Karpas-422 (cell line): Measurements from ENCODE around the gene PARD3B. TPM values are rescaled to one million over a fixed set of nuclear protein-coding genes. Genes with fewer than 3 reads are reported as not detected.
A peak's percentile ranks its signal among the peaks of the same experiment; 100 is the strongest.

ENCODE experiments used
- DNase-seq: peaks from one replicate; pipeline ENCODE4 v3.0.0-alpha.2; 2015
- H2AFZ ChIP-seq: fragments of 200-600 bp; sonication (generic); 2 replicates; pipeline ENCODE4 v1.6.1; 2014; ENCODE audit warnings: antibody characterized with exemption, low read length, mixed read lengths
- H3K27ac ChIP-seq: fragments of 200-600 bp; sonication (generic); 2 replicates; pipeline ENCODE4 v1.5.1; 2014; ENCODE audit warnings: mild to moderate bottlenecking, low read length, moderate library complexity
- H3K27me3 ChIP-seq: fragments of 200-600 bp; sonication (generic); 2 replicates; pipeline ENCODE4 v1.6.1; 2014; ENCODE audit warnings: low read length, mixed read lengths
- H3K36me3 ChIP-seq: fragments of 200-600 bp; sonication (generic); 2 replicates; pipeline ENCODE4 v1.6.1; 2014; ENCODE audit warnings: low read length, mixed read lengths; ENCODE audit not compliant: insufficient read depth
- H3K4me1 ChIP-seq: fragments of 200-600 bp; sonication (generic); 2 replicates; pipeline ENCODE4 v1.6.1; 2014; ENCODE audit warnings: mild to moderate bottlenecking, low read length, mixed read lengths
- H3K4me2 ChIP-seq: fragments of 200-600 bp; sonication (generic); 2 replicates; pipeline ENCODE4 v1.6.1; 2014; ENCODE audit warnings: low read length, low read depth, mild to moderate bottlenecking; ENCODE audit not compliant: poor library complexity, severe bottlenecking
- H3K4me3 ChIP-seq: fragments of 200-600 bp; sonication (generic); 2 replicates; pipeline ENCODE4 v1.5.1; 2014; ENCODE audit warnings: mild to moderate bottlenecking, antibody characterized with exemption, low read length, mixed read lengths
- H3K79me2 ChIP-seq: fragments of 200-600 bp; sonication (generic); 2 replicates; pipeline ENCODE4 v1.6.1; 2014; ENCODE audit warnings: mild to moderate bottlenecking, low read length, mixed read lengths
- H3K9ac ChIP-seq: fragments of 200-600 bp; sonication (generic); 2 replicates; pipeline ENCODE4 v1.6.0; 2014; ENCODE audit warnings: low read length
- H3K9me2 ChIP-seq: fragments of 200-600 bp; sonication (generic), shearing (Covaris generic); replicated peaks from 2 replicates; pipeline ENCODE4 v1.6.0; 2014; ENCODE audit warnings: mild to moderate bottlenecking, low read length, moderate library complexity; ENCODE audit not compliant: insufficient read depth
- H3K9me3 ChIP-seq: fragments of 300-700, 200-600 bp; sonication (generic); 2 replicates; pipeline ENCODE4 v1.6.1; 2014; ENCODE audit warnings: low read length, mixed read lengths
- H4K20me1 ChIP-seq: fragments of 200-600 bp; sonication (generic); 2 replicates; pipeline ENCODE4 v1.6.1; 2014; ENCODE audit warnings: mild to moderate bottlenecking, antibody characterized with exemption, low read length, low read depth; ENCODE audit not compliant: insufficient read depth
- total RNA-seq: library from RNA; depleted of rRNA; stranded (reverse); fragments of >200 nt; shearing (Covaris generic); gene quantifications from 2 replicates; pipeline ENCODE4 v1.2.3, GENCODE V29; 2014; ENCODE audit warnings: low replicate concordance

PARD3B gene
- total RNA-seq, 1 experiment from 2014 or later, result not detected

DNA sequence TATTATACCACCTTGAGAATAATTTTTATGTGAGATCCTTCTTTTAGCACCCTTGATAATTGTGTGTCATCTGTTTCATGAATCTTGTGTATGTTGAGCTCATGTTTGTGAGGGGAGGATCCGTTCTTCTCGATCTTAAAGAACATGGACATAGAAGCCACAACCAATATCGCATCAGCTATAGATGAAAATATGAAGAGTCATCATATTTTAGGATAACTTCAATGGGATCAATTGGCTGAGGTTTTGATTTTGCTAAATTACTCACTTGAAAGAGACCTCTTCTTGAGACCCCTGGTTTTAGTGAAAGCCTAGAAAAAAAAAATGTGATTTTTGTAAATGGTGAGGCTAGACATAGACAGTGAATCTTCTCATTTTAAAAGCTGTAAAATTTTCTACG is 751.7 kb downstream of the PARD3B start:
- Histone ChIP-seq H4K20me1 (no peaks in the 10 kb centered on the region), H3K4me1 (no peaks in the 10 kb centered on the region), H3K9ac (no peak overlapping the region), H3K36me3 (no peaks in the 10 kb centered on the region), H3K4me3 (no peak overlapping the region), H3K27me3 (no peaks in the 10 kb centered on the region; the same call in 1 of the 2 replicates), H2AFZ (no peak overlapping the region), H3K79me2 (no peaks in the 10 kb centered on the region), H3K27ac (no peak overlapping the region), H3K9me3 (no peaks in the 10 kb centered on the region), H3K4me2 (no peak overlapping the region), H3K9me2 (no peaks in the 10 kb centered on the region)
- DNase-seq, result no peak

- Histone ChIP-seq H3K79me2 (no peaks in the 10 kb centered on the region), H3K9me3 (no peaks in the 10 kb centered on the region), H3K27ac (no peak overlapping the region), H3K4me3 (no peak overlapping the region), H3K4me1 (no peaks in the 10 kb centered on the region), H3K36me3 (no peaks in the 10 kb centered on the region), H3K4me2 (no peak overlapping the region), H3K9me2 (no peaks in the 10 kb centered on the region), H2AFZ (no peak overlapping the region), H4K20me1 (no peaks in the 10 kb centered on the region), H3K9ac (no peak overlapping the region), H3K27me3 (no peaks in the 10 kb centered on the region; the same call in 1 of the 2 replicates)
- DNase-seq, result no peak
Measured at GRCh38 chr2:205297368-205297767, 752.1 kb downstream of the PARD3B start.

- no peaks in the 10 kb centered on the region for H3K27me3 ChIP-seq
- H3K9me2 ChIP-seq, result no peaks in the 10 kb centered on the region
- H2AFZ ChIP-seq, result no peak overlapping the region
- H3K27ac ChIP-seq, result no peak overlapping the region
- DNase-seq, result no peak
- no peaks in the 10 kb centered on the region for H3K79me2 ChIP-seq
- no peaks in the 10 kb centered on the region for H4K20me1 ChIP-seq
- H3K9me3 ChIP-seq, result no peaks in the 10 kb centered on the region
- H3K4me3 ChIP-seq, result no peak overlapping the region
- H3K4me2 ChIP-seq, result no peak overlapping the region
- no peaks in the 10 kb centered on the region for H3K36me3 ChIP-seq
- no peaks in the 10 kb centered on the region for H3K4me1 ChIP-seq
- H3K9ac ChIP-seq, result no peak overlapping the region
Measured at GRCh38 chr2:205297846-205298245, 752.6 kb downstream of the PARD3B start.

DNA sequence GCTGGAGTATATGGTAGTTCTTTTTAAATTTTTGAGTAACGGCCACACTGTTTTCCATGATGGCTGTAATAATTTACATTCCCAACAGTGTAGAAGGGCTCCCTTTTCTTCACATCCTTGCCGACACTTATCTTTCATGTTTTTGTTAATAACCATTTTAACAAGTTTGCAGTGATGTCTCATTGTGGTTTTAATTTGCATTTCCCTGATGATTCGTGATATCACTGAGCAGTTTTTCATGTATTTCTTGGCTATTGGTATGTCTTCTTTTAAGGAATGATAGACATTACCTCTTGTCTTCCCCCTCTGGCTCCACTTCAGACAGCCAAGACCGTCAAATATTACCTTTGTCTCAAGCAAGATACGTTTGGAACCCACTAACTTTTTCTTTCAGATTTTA is 765.9 kb downstream of the PARD3B start:
- H3K4me3 ChIP-seq, result no peak overlapping the region
- H3K36me3 ChIP-seq, result no peaks in the 10 kb centered on the region
- H3K9me2 ChIP-seq, result no peaks in the 10 kb centered on the region
- no peak overlapping the region for H2AFZ ChIP-seq
- H3K27me3 ChIP-seq, result no peaks in the 10 kb centered on the region
- no peaks in the 10 kb centered on the region for H3K4me1 ChIP-seq
- H4K20me1 ChIP-seq, result no peaks in the 10 kb centered on the region
- no peak overlapping the region for H3K27ac ChIP-seq
- no peak overlapping the region for H3K9ac ChIP-seq
- no peak overlapping the region for H3K4me2 ChIP-seq
- no peaks in the 10 kb centered on the region for H3K9me3 ChIP-seq
- H3K79me2 ChIP-seq, result no peaks in the 10 kb centered on the region
- no peak for DNase-seq

DNA sequence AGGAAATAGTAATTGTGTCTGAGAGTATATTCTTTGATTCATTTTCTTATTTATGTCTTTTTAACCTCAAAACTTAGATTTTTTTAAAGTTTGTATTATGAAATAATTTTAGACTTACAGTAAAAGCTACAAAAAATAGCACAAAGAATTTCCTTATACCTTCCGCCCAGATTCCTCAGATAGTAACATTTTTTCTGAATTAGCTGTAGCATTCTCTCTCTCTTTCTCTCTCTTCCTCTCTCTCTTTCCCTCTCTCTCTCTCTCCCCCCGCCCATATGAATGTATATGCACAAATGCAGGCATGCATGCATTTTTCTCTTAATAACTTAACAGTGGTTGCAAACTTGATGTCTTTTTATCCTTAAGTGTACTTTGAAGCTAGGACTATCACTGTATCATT is 776.0 kb downstream of the PARD3B start:
- DNase-seq, result no peak
- Histone ChIP-seq H3K4me3 (no peak overlapping the region), H3K9me3 (peaks cover 6% of the 10 kb centered on the region)

DNA sequence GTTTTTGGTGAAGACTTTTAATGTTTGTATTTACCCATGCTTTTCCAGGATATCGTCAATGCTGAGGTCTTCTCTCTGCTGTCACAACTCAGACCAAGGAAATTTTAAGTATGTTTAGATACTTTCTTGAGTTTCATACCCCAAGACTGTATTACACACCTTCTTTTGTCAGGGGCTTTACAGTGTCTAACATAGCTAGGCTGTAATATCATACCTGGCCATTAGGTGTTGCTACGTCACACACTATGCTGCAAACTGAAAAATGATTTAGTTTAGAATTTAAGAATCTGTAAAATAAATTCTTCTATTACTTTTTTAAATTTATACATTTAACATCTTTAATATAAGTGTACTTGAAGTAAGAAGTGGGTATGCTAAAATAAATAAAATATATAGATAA is 778.7 kb downstream of the PARD3B start:
- Histone ChIP-seq H3K4me2 (no peak overlapping the region), H3K9me2 (no peaks in the 10 kb centered on the region), H3K9me3 (peaks cover 6% of the 10 kb centered on the region), H3K79me2 (no peaks in the 10 kb centered on the region), H3K27me3 (peaks cover 4% of the 10 kb centered on the region), H3K9ac (no peak overlapping the region), H3K36me3 (no peaks in the 10 kb centered on the region), H3K27ac (no peak overlapping the region), H3K4me3 (no peak overlapping the region), H2AFZ (no peak overlapping the region), H3K4me1 (peaks cover 10% of the 10 kb centered on the region), H4K20me1 (no peaks in the 10 kb centered on the region)
- DNase-seq, result peak; percentile 59

More for the DNA sequence above, 776.0 kb downstream of the PARD3B start:
- Histone ChIP-seq H3K79me2 (no peaks in the 10 kb centered on the region), H3K27ac (no peak overlapping the region), H4K20me1 (no peaks in the 10 kb centered on the region), H2AFZ (no peak overlapping the region), H3K9me2 (no peaks in the 10 kb centered on the region), H3K27me3 (peaks cover 4% of the 10 kb centered on the region), H3K9ac (no peak overlapping the region), H3K4me1 (peaks cover 10% of the 10 kb centered on the region), H3K36me3 (no peaks in the 10 kb centered on the region), H3K4me2 (no peak overlapping the region)

- no peak overlapping the region for H3K27ac ChIP-seq
- no peaks in the 10 kb centered on the region for H3K9me2 ChIP-seq
- no peaks in the 10 kb centered on the region for H3K36me3 ChIP-seq
- no peaks in the 10 kb centered on the region for H3K79me2 ChIP-seq
- H3K4me1 ChIP-seq, result peaks cover 10% of the 10 kb centered on the region
- H3K9ac ChIP-seq, result no peak overlapping the region
- no peak overlapping the region for H2AFZ ChIP-seq
- H3K9me3 ChIP-seq, result peaks cover 6% of the 10 kb centered on the region
- DNase-seq, result peak; percentile 44
- peaks cover 4% of the 10 kb centered on the region for H3K27me3 ChIP-seq
- H3K4me2 ChIP-seq, result no peak overlapping the region
- no peaks in the 10 kb centered on the region for H4K20me1 ChIP-seq
- H3K4me3 ChIP-seq, result no peak overlapping the region
Measured at GRCh38 chr2:205324355-205324754, 779.1 kb downstream of the PARD3B start.

DNA sequence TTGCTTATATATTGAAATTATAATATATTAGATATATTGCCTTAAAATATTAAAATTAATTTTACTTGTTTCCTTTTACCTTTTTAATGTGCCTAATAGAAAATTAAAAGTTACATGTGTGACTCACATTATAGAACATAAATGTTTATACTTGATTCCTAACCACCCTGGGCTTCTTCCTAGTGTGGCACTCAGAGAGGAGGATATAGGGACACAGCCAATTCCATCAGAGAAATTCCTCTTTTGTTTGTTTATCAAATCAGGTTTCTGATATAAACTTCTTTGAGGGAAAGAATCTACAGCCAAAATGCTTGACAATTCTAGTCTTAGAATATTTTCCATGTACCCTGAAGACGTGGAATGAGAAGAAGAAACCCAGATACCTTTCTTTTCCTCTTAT is 788.1 kb downstream of the PARD3B start:
- DNase-seq, result no peak
- Histone ChIP-seq H3K9me3 (no peaks in the 10 kb centered on the region), H3K27me3 (no peaks in the 10 kb centered on the region), H3K4me2 (no peak overlapping the region), H4K20me1 (no peaks in the 10 kb centered on the region), H3K9me2 (no peaks in the 10 kb centered on the region), H2AFZ (no peak overlapping the region), H3K79me2 (no peaks in the 10 kb centered on the region), H3K4me1 (no peaks in the 10 kb centered on the region), H3K4me3 (no peak overlapping the region), H3K27ac (no peak overlapping the region), H3K9ac (no peak overlapping the region), H3K36me3 (no peaks in the 10 kb centered on the region)

DNA sequence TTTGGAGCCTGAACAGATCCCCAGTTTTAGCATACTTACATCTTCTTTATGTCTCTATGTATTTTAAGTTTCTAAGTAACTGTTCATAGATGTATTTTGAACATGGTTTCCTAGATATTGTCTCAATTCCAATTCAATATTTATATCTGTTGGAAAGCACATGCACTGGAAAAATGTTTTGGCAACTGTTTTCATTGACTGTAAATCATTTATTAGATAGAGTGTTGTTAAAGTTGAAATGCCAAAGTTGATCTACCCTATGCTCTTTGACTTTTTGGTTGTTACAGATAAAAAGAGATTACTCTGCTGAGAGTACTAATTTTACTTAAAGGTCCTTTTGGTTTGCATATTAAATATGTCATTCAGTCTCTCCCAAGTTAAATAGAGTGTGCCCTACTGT is 792.0 kb downstream of the PARD3B start:
- Histone ChIP-seq H3K27ac (no peak overlapping the region), H3K4me1 (no peaks in the 10 kb centered on the region), H3K9me3 (no peaks in the 10 kb centered on the region), H3K4me2 (no peak overlapping the region), H3K4me3 (no peak overlapping the region), H2AFZ (no peak overlapping the region), H3K9ac (no peak overlapping the region), H3K27me3 (no peaks in the 10 kb centered on the region), H4K20me1 (no peaks in the 10 kb centered on the region), H3K36me3 (no peaks in the 10 kb centered on the region), H3K9me2 (no peaks in the 10 kb centered on the region), H3K79me2 (no peaks in the 10 kb centered on the region)
- no peak for DNase-seq
